GM06990 (cell line): Measurements from ENCODE around the gene ADPGK.

ENCODE experiments used
- DNase-seq: peaks from one replicate; pipeline ENCODE4 v3.0.0-alpha.2; 2011; ENCODE audit not compliant: insufficient read length; ENCODE audit errors: extremely low read depth
- H3K27me3 ChIP-seq: replicated peaks from 2 replicates; pipeline ENCODE4 v1.6.0; 2011; ENCODE audit warnings: low read length; ENCODE audit not compliant: control insufficient read depth, insufficient read depth
- H3K36me3 ChIP-seq: 2 replicates; pipeline ENCODE4 v1.5.1; 2011; ENCODE audit warnings: low read length; ENCODE audit not compliant: control insufficient read depth, insufficient read depth
- H3K4me3 ChIP-seq: replicated peaks from 2 replicates; pipeline ENCODE4 v1.5.1; 2011; ENCODE audit warnings: low read depth, mild to moderate bottlenecking, control low read depth, low read length
- TF ChIP-seq, protein P1 (sequence below): IDR thresholded peaks from 2 replicates; pipeline ENCODE4 v1.5.1; 2011; ENCODE audit warnings: low read length, control low read depth, mild to moderate bottlenecking, inconsistent platforms; ENCODE audit not compliant: insufficient read depth, poor library complexity, severe bottlenecking

The ADPGK gene

DNA sequence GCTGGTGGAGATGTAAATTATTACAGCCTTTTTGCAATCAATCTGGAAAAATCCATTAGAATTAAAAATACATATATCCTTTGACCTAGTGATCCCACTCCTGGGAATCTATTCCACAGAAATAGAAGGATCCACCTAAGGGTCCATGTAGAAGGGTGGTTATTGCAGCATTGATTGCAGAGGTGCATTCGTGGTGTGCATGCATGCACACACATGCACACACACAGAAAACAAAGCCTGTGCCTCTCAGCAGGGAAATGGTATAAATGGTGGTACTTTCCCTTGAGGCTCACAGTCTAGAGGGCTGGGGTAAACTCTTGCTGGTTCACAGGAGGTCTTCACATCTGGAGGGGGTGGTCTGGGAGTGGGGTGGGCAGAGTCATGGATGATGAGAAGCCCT is 19.4 kb upstream of the ADPGK start:
- DNase-seq, result no peak
- Histone ChIP-seq H3K36me3 (no peaks in the 10 kb centered on the region), H3K27me3 (no peaks in the 10 kb centered on the region), H3K4me3 (no peak overlapping the region)
- TF ChIP-seq, protein P1, sequence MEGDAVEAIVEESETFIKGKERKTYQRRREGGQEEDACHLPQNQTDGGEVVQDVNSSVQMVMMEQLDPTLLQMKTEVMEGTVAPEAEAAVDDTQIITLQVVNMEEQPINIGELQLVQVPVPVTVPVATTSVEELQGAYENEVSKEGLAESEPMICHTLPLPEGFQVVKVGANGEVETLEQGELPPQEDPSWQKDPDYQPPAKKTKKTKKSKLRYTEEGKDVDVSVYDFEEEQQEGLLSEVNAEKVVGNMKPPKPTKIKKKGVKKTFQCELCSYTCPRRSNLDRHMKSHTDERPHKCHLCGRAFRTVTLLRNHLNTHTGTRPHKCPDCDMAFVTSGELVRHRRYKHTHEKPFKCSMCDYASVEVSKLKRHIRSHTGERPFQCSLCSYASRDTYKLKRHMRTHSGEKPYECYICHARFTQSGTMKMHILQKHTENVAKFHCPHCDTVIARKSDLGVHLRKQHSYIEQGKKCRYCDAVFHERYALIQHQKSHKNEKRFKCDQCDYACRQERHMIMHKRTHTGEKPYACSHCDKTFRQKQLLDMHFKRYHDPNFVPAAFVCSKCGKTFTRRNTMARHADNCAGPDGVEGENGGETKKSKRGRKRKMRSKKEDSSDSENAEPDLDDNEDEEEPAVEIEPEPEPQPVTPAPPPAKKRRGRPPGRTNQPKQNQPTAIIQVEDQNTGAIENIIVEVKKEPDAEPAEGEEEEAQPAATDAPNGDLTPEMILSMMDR, result no peak

DNA sequence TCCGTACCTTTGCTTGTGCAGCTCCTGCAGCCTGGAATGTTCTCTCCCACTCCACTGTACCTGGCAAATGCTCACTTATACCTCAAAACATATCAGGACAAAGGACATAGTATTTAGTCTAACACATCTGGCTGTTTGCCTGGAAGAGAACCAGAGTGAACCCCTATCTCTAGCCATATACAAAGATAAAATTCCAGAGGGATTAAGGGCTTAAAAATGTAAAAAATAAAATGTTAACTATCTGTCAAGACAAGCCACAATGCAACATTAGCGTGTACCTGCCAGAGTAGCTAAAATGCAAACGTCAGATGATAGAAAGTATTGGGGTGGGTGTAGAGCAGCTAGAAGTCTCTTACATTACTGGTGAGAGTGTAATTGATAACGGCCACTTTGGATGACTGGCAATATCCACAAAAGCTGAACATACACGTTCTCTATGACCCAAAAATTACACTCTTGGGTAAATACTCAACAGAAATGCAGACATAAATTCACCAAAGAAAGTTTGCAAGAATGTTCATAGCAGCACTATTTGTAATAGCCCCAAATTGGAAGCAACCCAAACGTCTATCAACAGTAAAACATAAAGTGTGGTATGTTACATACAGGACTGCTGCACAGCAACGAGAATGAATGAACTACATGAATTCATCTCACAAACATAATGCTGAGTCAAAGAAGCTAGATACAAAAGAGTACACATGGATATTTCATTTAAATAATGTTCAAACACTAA is 18.2 kb upstream of the ADPGK start:
- TF ChIP-seq, protein P1, result no peak
- Histone ChIP-seq H3K4me3 (no peak overlapping the region), H3K27me3 (no peaks in the 10 kb centered on the region), H3K36me3 (no peaks in the 10 kb centered on the region)
- no peak for DNase-seq

DNA sequence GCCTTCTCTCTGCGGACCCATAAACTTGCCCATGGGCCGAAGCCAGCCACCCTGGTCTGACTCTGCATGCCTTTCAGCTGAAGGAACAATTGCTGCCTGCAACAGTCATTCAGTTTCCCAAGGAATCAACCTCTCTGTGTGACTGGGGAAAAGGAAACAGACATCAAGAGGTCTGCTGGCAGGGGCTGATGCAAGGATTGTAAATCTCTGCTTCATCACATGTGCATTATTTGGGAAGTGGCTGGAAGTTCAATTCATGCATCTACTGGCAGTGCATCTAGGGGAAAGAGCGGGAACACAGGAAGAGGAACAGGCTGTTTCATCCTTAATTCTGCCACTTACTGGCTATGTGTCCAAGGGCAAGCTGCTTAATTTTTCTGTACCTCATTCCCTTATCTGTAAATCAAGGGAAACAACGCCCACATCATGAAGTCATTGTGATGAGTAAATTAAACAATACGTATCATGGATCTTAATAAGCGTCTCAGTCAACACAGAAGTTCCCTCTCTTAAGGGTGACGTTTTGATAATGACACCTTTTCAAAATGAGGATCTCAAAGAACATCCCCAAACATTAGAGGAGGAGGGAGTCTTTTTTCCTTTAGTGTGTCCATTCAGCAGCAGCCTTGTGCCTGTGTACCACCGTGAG is 17.4 kb upstream of the ADPGK start:
- no peaks in the 10 kb centered on the region for H3K36me3 ChIP-seq
- H3K27me3 ChIP-seq, result no peaks in the 10 kb centered on the region
- DNase-seq, result no peak
- H3K4me3 ChIP-seq, result no peak overlapping the region
- TF ChIP-seq, protein P1, result no peak

DNA sequence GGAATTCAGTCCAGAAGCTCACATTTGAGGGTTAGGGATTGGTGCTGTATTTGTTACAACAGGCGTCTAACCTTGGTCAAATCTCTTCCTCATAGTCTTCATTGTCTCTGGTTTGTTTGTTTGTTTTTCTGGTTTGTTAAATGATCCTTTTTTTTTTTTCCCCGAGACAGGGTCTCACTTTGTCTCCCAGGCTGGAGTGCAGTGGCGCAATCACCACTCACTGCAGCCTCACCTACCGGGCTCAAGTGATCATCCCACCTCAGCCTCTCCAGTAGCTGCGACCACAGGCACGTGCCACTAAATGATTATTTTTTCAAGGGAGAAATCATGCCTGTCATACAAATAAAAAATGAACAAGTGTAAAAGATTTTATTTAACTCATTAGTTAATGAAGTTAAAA is 14.3 kb upstream of the ADPGK start:
- DNase-seq, result no peak
- Histone ChIP-seq H3K4me3 (no peak overlapping the region), H3K27me3 (no peaks in the 10 kb centered on the region), H3K36me3 (no peaks in the 10 kb centered on the region)
- TF ChIP-seq, protein P1, result no peak

DNA sequence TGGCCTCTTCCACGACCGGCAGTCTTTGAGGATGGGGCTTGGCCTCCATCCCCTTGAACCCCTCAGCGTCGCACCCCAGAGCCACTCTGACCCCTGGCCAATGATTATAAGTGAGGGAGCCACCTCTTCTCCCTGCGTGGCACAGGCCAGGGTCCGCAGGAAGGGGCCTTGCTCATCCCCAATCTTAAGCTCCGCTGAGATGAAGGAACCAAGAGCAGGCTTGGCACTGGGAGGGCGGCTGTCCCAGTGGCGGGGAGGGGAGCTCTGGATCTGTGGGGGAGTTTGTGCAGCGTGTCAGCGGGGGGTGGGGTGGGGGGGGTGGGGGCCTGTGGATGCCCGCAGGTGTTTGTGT is 13.8 kb upstream of the ADPGK start:
- Histone ChIP-seq H3K4me3 (peak overlapping the region; percentile 50), H3K36me3 (no peaks in the 10 kb centered on the region), H3K27me3 (no peaks in the 10 kb centered on the region)
- no peak for DNase-seq
- TF ChIP-seq, protein P1, result no peak
